Vagina (tissue), 2 donors: ENCODE results near the gene LRRC45.

ENCODE experiments used
- CTCF ChIP-seq, 3 experiments: fragments of 450-650 bp in 2 of 3; fragments of 200-600 bp in 1 of 3; sonication (generic) in 1 of 3; IDR thresholded peaks; one replicate each; pipeline ENCODE4 v1.5.1; 2017 to 2019; ENCODE audit warnings: antibody characterized with exemption in 3 of 3, mild to moderate bottlenecking in 2 of 3, moderate library complexity in 2 of 3
- POLR2A ChIP-seq, 2 donors: fragments of 450-650 bp; IDR thresholded peaks; one replicate each; pipeline ENCODE4 v1.6.1; 2017; ENCODE audit warnings: antibody characterized with exemption in 2 of 2, mild to moderate bottlenecking in 2 of 2, moderate library complexity in 2 of 2

GRCh38 chr17:82043507-82043906 is 20.4 kb downstream of the LRRC45 start:
- TF ChIP-seq CTCF (IDR thresholded peaks at IDR 0.05) = no peak
- TF ChIP-seq POLR2A (IDR thresholded peaks at IDR 0.05) = no peak
